Liver (tissue), 9 donors: ENCODE data around the gene RADX. TPM values are rescaled to one million over a fixed set of nuclear protein-coding genes. Genes with fewer than 3 reads are reported as not detected.

ENCODE experiments used
- DNase-seq: peaks from one replicate; pipeline ENCODE4 v3.0.0-alpha.2; 2017; ENCODE audit warnings: low spot score
- H3K27ac ChIP-seq, 2 donors: one replicate each; pipeline ENCODE4 v1.7.0; 2013; ENCODE audit warnings: inconsistent platforms in 2 of 2, low read length in 2 of 2, control low read depth in 1 of 2, low read depth in 1 of 2, mild to moderate bottlenecking in 1 of 2
- H3K27me3 ChIP-seq, 4 donors: one replicate each; pipeline versions ENCODE4 v1.6.1 to v1.7.0; 2013; ENCODE audit warnings: low read length in 3 of 4, inconsistent platforms in 1 of 4, mild to moderate bottlenecking in 1 of 4, moderate library complexity in 1 of 4; ENCODE audit not compliant: control insufficient read depth in 4 of 4, insufficient read depth in 4 of 4
- H3K36me3 ChIP-seq, 4 donors: one replicate each; pipeline versions ENCODE4 v1.6.1 to v1.7.0; 2013; ENCODE audit warnings: low read length in 3 of 4, mild to moderate bottlenecking in 3 of 4, low read depth in 1 of 4, moderate library complexity in 1 of 4; ENCODE audit not compliant: control insufficient read depth in 4 of 4, insufficient read depth in 3 of 4
- H3K4me1 ChIP-seq, 4 donors: one replicate each; pipeline versions ENCODE4 v1.6.1 to v1.7.0; 2013; ENCODE audit warnings: low read length in 3 of 4, mild to moderate bottlenecking in 3 of 4, moderate library complexity in 1 of 4; ENCODE audit not compliant: control insufficient read depth in 4 of 4, insufficient read depth in 4 of 4
- H3K4me3 ChIP-seq, 3 donors: one replicate each; pipeline versions ENCODE4 v1.6.1 to v1.7.0; 2013; ENCODE audit warnings: low read length in 3 of 3, control low read depth in 1 of 3, low read depth in 1 of 3, mild to moderate bottlenecking in 1 of 3
- H3K9ac ChIP-seq, 2 donors: one replicate each; pipeline ENCODE4 v1.7.0; 2013; ENCODE audit warnings: low read length in 2 of 2, mild to moderate bottlenecking in 2 of 2, moderate library complexity in 2 of 2, control low read depth in 1 of 2, low read depth in 1 of 2
- H3K9me3 ChIP-seq, 4 donors: one replicate each; pipeline versions ENCODE4 v1.6.1 to v1.7.0; 2013; ENCODE audit warnings: low read length in 3 of 4; ENCODE audit not compliant: control insufficient read depth in 4 of 4
- EGR1 ChIP-seq, 2 donors: IDR thresholded peaks; 2 replicates each; pipeline ENCODE4 v1.6.1; 2016 to 2018; ENCODE audit warnings: antibody characterized with exemption in 2 of 2, low read depth in 2 of 2
- FOXA1 ChIP-seq: IDR thresholded peaks from 2 replicates; pipeline ENCODE4 v1.6.1; 2016; ENCODE audit warnings: antibody characterized with exemption
- FOXA2 ChIP-seq: IDR thresholded peaks from 2 replicates; pipeline ENCODE4 v1.6.1; 2016; ENCODE audit warnings: antibody characterized with exemption
- GABPA ChIP-seq, 2 donors: IDR thresholded peaks in 1 of 2; conservative IDR thresholded peaks in 1 of 2; 2 replicates each; pipeline ENCODE4 v1.6.1; 2016; ENCODE audit warnings: antibody characterized with exemption in 2 of 2, mild to moderate bottlenecking in 1 of 2, moderate library complexity in 1 of 2
- HNF4A ChIP-seq, 2 donors: conservative IDR thresholded peaks; 2 replicates each; pipeline ENCODE4 v1.6.1; 2016; ENCODE audit warnings: antibody characterized with exemption in 2 of 2, mild to moderate bottlenecking in 2 of 2
- HNF4G ChIP-seq: IDR thresholded peaks from 2 replicates; pipeline ENCODE4 v1.6.1; 2016; ENCODE audit warnings: antibody characterized with exemption
- JUND ChIP-seq, 2 donors: IDR thresholded peaks; 2 replicates each; pipeline ENCODE4 v1.6.1; 2016; ENCODE audit warnings: antibody characterized with exemption in 2 of 2
- NR2F2 ChIP-seq: IDR thresholded peaks from 2 replicates; pipeline ENCODE4 v1.6.1; 2016; ENCODE audit warnings: antibody characterized with exemption
- RAD21 ChIP-seq, 2 donors: IDR thresholded peaks; 2 replicates each; pipeline ENCODE4 v1.6.1; 2016; ENCODE audit warnings: antibody characterized with exemption in 2 of 2, mild to moderate bottlenecking in 2 of 2
- RXRA ChIP-seq, 2 donors: IDR thresholded peaks; 2 replicates each; pipeline ENCODE4 v1.6.1; 2017 to 2018; ENCODE audit warnings: antibody characterized with exemption in 2 of 2, mild to moderate bottlenecking in 1 of 2
- SP1 ChIP-seq: IDR thresholded peaks from 2 replicates; pipeline ENCODE4 v1.6.1; 2018; ENCODE audit warnings: antibody characterized with exemption, mild to moderate bottlenecking
- TAF1 ChIP-seq: conservative IDR thresholded peaks from 2 replicates; pipeline ENCODE4 v1.6.1; 2016; ENCODE audit warnings: antibody characterized with exemption, mild to moderate bottlenecking
- YY1 ChIP-seq: IDR thresholded peaks from 2 replicates; pipeline ENCODE4 v1.6.1; 2016; ENCODE audit warnings: antibody characterized with exemption, mild to moderate bottlenecking
- WGBS: extraction: QIAGEN DNeasy Blood & Tissue Kit; methylation state at CpG from one replicate; pipeline ENCODE4 v1.1.7; 2013; 5-methylcytosine and 5-hydroxymethylcytosine counted together
- polyA plus RNA-seq, 2 donors: library from polyadenylated mRNA; stranded (reverse) in 1 of 2; unstranded in 1 of 2; fragments of 200-250 nt in 1 of 2; fragments of >200 nt in 1 of 2; fragmentation: Nextera tagmentation in 1 of 2; extraction: Ambion mirVana in 1 of 2; gene quantifications; one replicate each; pipeline versions ENCODE4 v1.2.1 to v1.2.3, GENCODE V29; 2013 to 2015
- total RNA-seq, 2 donors: library from RNA; depleted of rRNA; stranded (reverse); fragments of >200 nt; gene quantifications; one replicate each; pipeline ENCODE4 v1.2.3, GENCODE V29; 2014
- TF ChIP-seq, protein P1 (sequence below): fragments of 150-350 bp; IDR thresholded peaks from 2 replicates; pipeline ENCODE4 v1.5.1; 2017; ENCODE audit warnings: improper control_type of control experiment, low read depth, low read length; ENCODE audit not compliant: missing input control
- TF ChIP-seq, protein P2 (sequence below): IDR thresholded peaks from 2 replicates; pipeline ENCODE4 v1.6.1; 2016; ENCODE audit warnings: antibody characterized with exemption
- TF ChIP-seq, protein P3 (sequence below): IDR thresholded peaks from 2 replicates; pipeline ENCODE4 v1.6.1; 2016; ENCODE audit warnings: antibody characterized with exemption
- TF ChIP-seq, protein P4 (sequence below): IDR thresholded peaks from 2 replicates; pipeline ENCODE4 v1.6.1; 2016; ENCODE audit warnings: antibody characterized with exemption
- TF ChIP-seq, protein P5 (sequence below): IDR thresholded peaks from 2 replicates; pipeline ENCODE4 v1.6.1; 2016; ENCODE audit warnings: antibody characterized with exemption, mild to moderate bottlenecking
- donor health status: healthy.
- donor health status: healthy.
- donor health status: healthy.
- donor health status: healthy.
- donor health status: healthy.

The RADX gene
- total and polyA plus RNA-seq, 4 donors, result 0.46 to 2.3 (median 0.95) TPM

DNA sequence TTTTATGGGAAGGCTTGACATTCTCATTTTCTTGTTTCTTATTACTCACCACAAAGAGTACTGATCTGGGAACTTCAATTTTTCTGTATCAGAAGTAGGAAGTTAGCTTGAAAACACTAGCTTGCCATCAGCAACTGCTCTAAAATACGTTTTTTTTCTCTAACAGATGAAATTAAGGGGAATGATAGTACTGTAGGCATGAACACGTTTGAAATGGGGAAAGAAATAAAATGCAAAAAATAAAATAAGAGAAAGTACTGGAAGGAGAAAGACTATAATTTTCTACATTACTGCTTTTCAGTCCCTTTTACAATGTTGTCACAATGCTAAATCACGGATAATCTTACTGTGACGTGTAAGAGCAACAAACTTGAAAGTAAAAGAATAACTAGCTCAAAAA, 1.5 kb downstream of the RADX start:
- H3K4me3 ChIP-seq, result peak overlapping the region in 1 of 3 donors; percentile 47
- H3K36me3 ChIP-seq, result no peaks in the 10 kb centered on the region
- DNase-seq, result no peak
- H3K9me3 ChIP-seq, result no peaks in the 10 kb centered on the region
- H3K9ac ChIP-seq, result no peak overlapping the region
- TF ChIP-seq, protein P1, sequence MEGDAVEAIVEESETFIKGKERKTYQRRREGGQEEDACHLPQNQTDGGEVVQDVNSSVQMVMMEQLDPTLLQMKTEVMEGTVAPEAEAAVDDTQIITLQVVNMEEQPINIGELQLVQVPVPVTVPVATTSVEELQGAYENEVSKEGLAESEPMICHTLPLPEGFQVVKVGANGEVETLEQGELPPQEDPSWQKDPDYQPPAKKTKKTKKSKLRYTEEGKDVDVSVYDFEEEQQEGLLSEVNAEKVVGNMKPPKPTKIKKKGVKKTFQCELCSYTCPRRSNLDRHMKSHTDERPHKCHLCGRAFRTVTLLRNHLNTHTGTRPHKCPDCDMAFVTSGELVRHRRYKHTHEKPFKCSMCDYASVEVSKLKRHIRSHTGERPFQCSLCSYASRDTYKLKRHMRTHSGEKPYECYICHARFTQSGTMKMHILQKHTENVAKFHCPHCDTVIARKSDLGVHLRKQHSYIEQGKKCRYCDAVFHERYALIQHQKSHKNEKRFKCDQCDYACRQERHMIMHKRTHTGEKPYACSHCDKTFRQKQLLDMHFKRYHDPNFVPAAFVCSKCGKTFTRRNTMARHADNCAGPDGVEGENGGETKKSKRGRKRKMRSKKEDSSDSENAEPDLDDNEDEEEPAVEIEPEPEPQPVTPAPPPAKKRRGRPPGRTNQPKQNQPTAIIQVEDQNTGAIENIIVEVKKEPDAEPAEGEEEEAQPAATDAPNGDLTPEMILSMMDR, result no peak
- TF ChIP-seq, protein P2, sequence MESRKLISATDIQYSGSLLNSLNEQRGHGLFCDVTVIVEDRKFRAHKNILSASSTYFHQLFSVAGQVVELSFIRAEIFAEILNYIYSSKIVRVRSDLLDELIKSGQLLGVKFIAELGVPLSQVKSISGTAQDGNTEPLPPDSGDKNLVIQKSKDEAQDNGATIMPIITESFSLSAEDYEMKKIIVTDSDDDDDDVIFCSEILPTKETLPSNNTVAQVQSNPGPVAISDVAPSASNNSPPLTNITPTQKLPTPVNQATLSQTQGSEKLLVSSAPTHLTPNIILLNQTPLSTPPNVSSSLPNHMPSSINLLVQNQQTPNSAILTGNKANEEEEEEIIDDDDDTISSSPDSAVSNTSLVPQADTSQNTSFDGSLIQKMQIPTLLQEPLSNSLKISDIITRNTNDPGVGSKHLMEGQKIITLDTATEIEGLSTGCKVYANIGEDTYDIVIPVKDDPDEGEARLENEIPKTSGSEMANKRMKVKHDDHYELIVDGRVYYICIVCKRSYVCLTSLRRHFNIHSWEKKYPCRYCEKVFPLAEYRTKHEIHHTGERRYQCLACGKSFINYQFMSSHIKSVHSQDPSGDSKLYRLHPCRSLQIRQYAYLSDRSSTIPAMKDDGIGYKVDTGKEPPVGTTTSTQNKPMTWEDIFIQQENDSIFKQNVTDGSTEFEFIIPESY, result no peak
- TF ChIP-seq NR2F2 (no peak), EGR1 (IDR thresholded peaks at IDR 0.05; ENCODE audit: low read depth in 2 of 2) (no peak), RAD21 (IDR thresholded peaks at IDR 0.05) (no peak), FOXA1 (no peak), JUND (IDR thresholded peaks at IDR 0.05) (no peak)
- TF ChIP-seq, protein P3, sequence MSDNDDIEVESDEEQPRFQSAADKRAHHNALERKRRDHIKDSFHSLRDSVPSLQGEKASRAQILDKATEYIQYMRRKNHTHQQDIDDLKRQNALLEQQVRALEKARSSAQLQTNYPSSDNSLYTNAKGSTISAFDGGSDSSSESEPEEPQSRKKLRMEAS, result no peak
- H3K4me1 ChIP-seq, result peaks cover 0 to 9% (median 2%) of the 10 kb centered on the region in 4 donors
- H3K27me3 ChIP-seq, result no peaks in the 10 kb centered on the region
- no peak overlapping the region for H3K27ac ChIP-seq
- 14% methylated on average over 4 of the region's 4 CpGs for WGBS

DNA sequence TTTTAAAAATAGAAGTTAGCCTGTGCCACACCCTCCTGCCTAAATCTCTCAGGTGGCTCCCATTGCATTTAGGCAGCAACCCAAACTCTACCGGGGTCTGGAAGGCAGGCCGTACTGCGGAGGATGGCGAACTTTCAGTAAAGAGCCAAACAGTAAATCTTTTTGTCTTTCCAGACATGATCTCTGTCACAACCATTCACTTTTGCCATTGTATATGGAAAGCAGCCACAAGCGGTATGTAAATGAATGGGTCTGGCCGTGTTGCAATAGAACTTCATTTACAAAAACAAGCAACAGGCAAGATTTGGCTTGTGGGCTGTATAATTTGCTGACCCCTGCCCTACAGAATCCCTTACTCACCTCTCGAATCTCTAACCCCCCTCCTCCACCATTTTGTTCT, 3.3 kb downstream of the RADX start:
- 88% methylated on average over 7 of the region's 7 CpGs for WGBS
- H3K36me3 ChIP-seq, result no peaks in the 10 kb centered on the region
- no peak overlapping the region for H3K9ac ChIP-seq
- no peaks in the 10 kb centered on the region for H3K9me3 ChIP-seq
- no peaks in the 10 kb centered on the region for H3K27me3 ChIP-seq
- TF ChIP-seq, protein P1, result no peak
- TF ChIP-seq RAD21 (IDR thresholded peaks at IDR 0.05), result no peak
- no peak for TF ChIP-seq TAF1
- no peak for TF ChIP-seq JUND (IDR thresholded peaks at IDR 0.05)
- TF ChIP-seq, protein P4, sequence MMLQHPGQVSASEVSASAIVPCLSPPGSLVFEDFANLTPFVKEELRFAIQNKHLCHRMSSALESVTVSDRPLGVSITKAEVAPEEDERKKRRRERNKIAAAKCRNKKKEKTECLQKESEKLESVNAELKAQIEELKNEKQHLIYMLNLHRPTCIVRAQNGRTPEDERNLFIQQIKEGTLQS, result no peak
- TF ChIP-seq, protein P5, sequence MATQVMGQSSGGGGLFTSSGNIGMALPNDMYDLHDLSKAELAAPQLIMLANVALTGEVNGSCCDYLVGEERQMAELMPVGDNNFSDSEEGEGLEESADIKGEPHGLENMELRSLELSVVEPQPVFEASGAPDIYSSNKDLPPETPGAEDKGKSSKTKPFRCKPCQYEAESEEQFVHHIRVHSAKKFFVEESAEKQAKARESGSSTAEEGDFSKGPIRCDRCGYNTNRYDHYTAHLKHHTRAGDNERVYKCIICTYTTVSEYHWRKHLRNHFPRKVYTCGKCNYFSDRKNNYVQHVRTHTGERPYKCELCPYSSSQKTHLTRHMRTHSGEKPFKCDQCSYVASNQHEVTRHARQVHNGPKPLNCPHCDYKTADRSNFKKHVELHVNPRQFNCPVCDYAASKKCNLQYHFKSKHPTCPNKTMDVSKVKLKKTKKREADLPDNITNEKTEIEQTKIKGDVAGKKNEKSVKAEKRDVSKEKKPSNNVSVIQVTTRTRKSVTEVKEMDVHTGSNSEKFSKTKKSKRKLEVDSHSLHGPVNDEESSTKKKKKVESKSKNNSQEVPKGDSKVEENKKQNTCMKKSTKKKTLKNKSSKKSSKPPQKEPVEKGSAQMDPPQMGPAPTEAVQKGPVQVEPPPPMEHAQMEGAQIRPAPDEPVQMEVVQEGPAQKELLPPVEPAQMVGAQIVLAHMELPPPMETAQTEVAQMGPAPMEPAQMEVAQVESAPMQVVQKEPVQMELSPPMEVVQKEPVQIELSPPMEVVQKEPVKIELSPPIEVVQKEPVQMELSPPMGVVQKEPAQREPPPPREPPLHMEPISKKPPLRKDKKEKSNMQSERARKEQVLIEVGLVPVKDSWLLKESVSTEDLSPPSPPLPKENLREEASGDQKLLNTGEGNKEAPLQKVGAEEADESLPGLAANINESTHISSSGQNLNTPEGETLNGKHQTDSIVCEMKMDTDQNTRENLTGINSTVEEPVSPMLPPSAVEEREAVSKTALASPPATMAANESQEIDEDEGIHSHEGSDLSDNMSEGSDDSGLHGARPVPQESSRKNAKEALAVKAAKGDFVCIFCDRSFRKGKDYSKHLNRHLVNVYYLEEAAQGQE, result no peak
- TF ChIP-seq SP1, result no peak
- TF ChIP-seq HNF4G, result no peak
- TF ChIP-seq GABPA (IDR thresholded peaks at IDR 0.05 in 1 of 2, conservative IDR thresholded peaks at IDR 0.05 in 1 of 2), result no peak
- no peak for TF ChIP-seq FOXA1
- TF ChIP-seq HNF4A (conservative IDR thresholded peaks at IDR 0.05), result no peak
- no peak for TF ChIP-seq RXRA (IDR thresholded peaks at IDR 0.05)
- TF ChIP-seq NR2F2, result no peak
- TF ChIP-seq, protein P3, result no peak
- no peak for TF ChIP-seq YY1
- no peak for TF ChIP-seq EGR1 (IDR thresholded peaks at IDR 0.05; ENCODE audit: low read depth in 2 of 2)
- no peak for TF ChIP-seq FOXA2
- peaks cover 0 to 9% (median 2%) of the 10 kb centered on the region in 4 donors for H3K4me1 ChIP-seq
- H3K4me3 ChIP-seq, result no peak overlapping the region
- DNase-seq, result no peak
- no peak overlapping the region for H3K27ac ChIP-seq
